ENCODE measurements around the gene KSR1.
"Not testable (repeated sequence)": the region's sequence is repeated elsewhere in the genome, so short reads cannot be mapped to it uniquely, and the experiment has no call there.

KSR1 gene

GRCh38 chr17:27633312-27634025, 177.2 kb downstream of the KSR1 start:
- DNase-seq (ENCODE audit: low read depth in 1 of 2, low spot score in 1 of 2) = no peak
- no peak for TF ChIP-seq JUND (IDR thresholded peaks at IDR 0.05; ENCODE audit: low read depth)
- in situ Hi-C loops (cut with HindIII; ENCODE audit: low pct_unique_long_range_greater_than_20kb, low sequenced_read_pairs) = no loop called here

GRCh38 chr17:27634026-27634335, 177.7 kb downstream of the KSR1 start:
- no peak for DNase-seq (ENCODE audit: low read depth in 1 of 2, low spot score in 1 of 2)
- in situ Hi-C loops (cut with HindIII; ENCODE audit: low pct_unique_long_range_greater_than_20kb, low sequenced_read_pairs) = no loop called here

GRCh38 chr17:27634776-27635175, 178.5 kb downstream of the KSR1 start:
- no peak for DNase-seq (ENCODE audit: low read depth in 1 of 2, low spot score in 1 of 2)
- in situ Hi-C loops (cut with HindIII; ENCODE audit: low pct_unique_long_range_greater_than_20kb, low sequenced_read_pairs) = no loop called here
- no peak for TF ChIP-seq JUND (IDR thresholded peaks at IDR 0.05; ENCODE audit: low read depth)

More at GRCh38 chr17:27634026-27634335, 177.7 kb downstream of the KSR1 start:
- no peak for TF ChIP-seq JUND (IDR thresholded peaks at IDR 0.05; ENCODE audit: low read depth)

GRCh38 chr17:27635275-27635823, 179.1 kb downstream of the KSR1 start:
- no peak for DNase-seq (ENCODE audit: low read depth in 1 of 2, low spot score in 1 of 2)
- TF ChIP-seq JUND (IDR thresholded peaks at IDR 0.05; ENCODE audit: low read depth) = no peak
- in situ Hi-C loops (cut with HindIII; ENCODE audit: low pct_unique_long_range_greater_than_20kb, low sequenced_read_pairs) = no loop called here

GRCh38 chr17:27636005-27636520, 179.8 kb downstream of the KSR1 start:
- in situ Hi-C loops (cut with HindIII; ENCODE audit: low pct_unique_long_range_greater_than_20kb, low sequenced_read_pairs); DNase-seq (ENCODE audit: low read depth in 1 of 2, low spot score in 1 of 2): not testable (repeated sequence)

- DNase-seq (ENCODE audit: low read depth in 1 of 2, low spot score in 1 of 2); in situ Hi-C loops (cut with HindIII; ENCODE audit: low pct_unique_long_range_greater_than_20kb, low sequenced_read_pairs): not testable (repeated sequence)
Measured at GRCh38 chr17:27637818-27638217, 181.6 kb downstream of the KSR1 start.

GRCh38 chr17:27638415-27638914, 182.2 kb downstream of the KSR1 start:
- in situ Hi-C loops (cut with HindIII; ENCODE audit: low pct_unique_long_range_greater_than_20kb, low sequenced_read_pairs); DNase-seq (ENCODE audit: low read depth in 1 of 2, low spot score in 1 of 2): not testable (repeated sequence)

- in situ Hi-C loops (cut with HindIII; ENCODE audit: low pct_unique_long_range_greater_than_20kb, low sequenced_read_pairs) = no loop called here
- TF ChIP-seq JUND (IDR thresholded peaks at IDR 0.05; ENCODE audit: low read depth) = no peak
- no peak for DNase-seq (ENCODE audit: low read depth in 1 of 2, low spot score in 1 of 2)
Measured at GRCh38 chr17:27640790-27641189, 184.5 kb downstream of the KSR1 start.

GRCh38 chr17:27644586-27644985, 188.3 kb downstream of the KSR1 start:
- in situ Hi-C loops (cut with HindIII; ENCODE audit: low pct_unique_long_range_greater_than_20kb, low sequenced_read_pairs) = no loop called here
- no peak for TF ChIP-seq JUND (IDR thresholded peaks at IDR 0.05; ENCODE audit: low read depth)
- DNase-seq (ENCODE audit: low read depth in 1 of 2, low spot score in 1 of 2) = no peak

GRCh38 chr17:27645621-27646020, 189.4 kb downstream of the KSR1 start:
- DNase-seq (ENCODE audit: low read depth in 1 of 2, low spot score in 1 of 2); in situ Hi-C loops (cut with HindIII; ENCODE audit: low pct_unique_long_range_greater_than_20kb, low sequenced_read_pairs): not testable (repeated sequence)

GRCh38 chr17:27646232-27646631, 190.0 kb downstream of the KSR1 start:
- in situ Hi-C loops (cut with HindIII; ENCODE audit: low pct_unique_long_range_greater_than_20kb, low sequenced_read_pairs) = no loop called here
- DNase-seq (ENCODE audit: low read depth in 1 of 2, low spot score in 1 of 2) = no peak

GRCh38 chr17:27647765-27648164, 191.5 kb downstream of the KSR1 start:
- in situ Hi-C loops (cut with HindIII; ENCODE audit: low pct_unique_long_range_greater_than_20kb, low sequenced_read_pairs) = no loop called here
- TF ChIP-seq JUND (IDR thresholded peaks at IDR 0.05; ENCODE audit: low read depth) = no peak

More at GRCh38 chr17:27646232-27646631, 190.0 kb downstream of the KSR1 start:
- TF ChIP-seq JUND (IDR thresholded peaks at IDR 0.05; ENCODE audit: low read depth) = no peak

GRCh38 chr17:27649111-27649571, 192.9 kb downstream of the KSR1 start:
- DNase-seq (ENCODE audit: low read depth in 1 of 2, low spot score in 1 of 2); in situ Hi-C loops (cut with HindIII; ENCODE audit: low pct_unique_long_range_greater_than_20kb, low sequenced_read_pairs): not testable (repeated sequence)

More at GRCh38 chr17:27647765-27648164, 191.5 kb downstream of the KSR1 start:
- DNase-seq (ENCODE audit: low read depth in 1 of 2, low spot score in 1 of 2) = no peak

Data from T47D (cell line).